Measurements from ENCODE around the gene PARD6A.

Gene PARD6A

GRCh38 chr16:67649494-67649931 lies 11.2 kb upstream of the PARD6A start:
- TF ChIP-seq ZNF8 (CRISPR knock-in tag; IDR thresholded peaks at IDR 0.05): no peak
- TF ChIP-seq TOX (CRISPR knock-in tag; IDR thresholded peaks at IDR 0.05; ENCODE audit: borderline replicate concordance): no peak
- TF ChIP-seq TSHZ2 (CRISPR knock-in tag; IDR thresholded peaks at IDR 0.05): no peak
- TF ChIP-seq RARB (CRISPR knock-in tag; IDR thresholded peaks at IDR 0.05): no peak
- TF ChIP-seq ZNF70 (CRISPR knock-in tag; IDR thresholded peaks at IDR 0.05): no peak
- no peak for TF ChIP-seq BACH2 (CRISPR knock-in tag; IDR thresholded peaks at IDR 0.05; ENCODE audit: borderline replicate concordance)
- no peak for TF ChIP-seq ARNTL (CRISPR knock-in tag; IDR thresholded peaks at IDR 0.05; ENCODE audit: borderline replicate concordance, low read depth)
- no peak for TF ChIP-seq CREB5 (CRISPR knock-in tag; IDR thresholded peaks at IDR 0.05; ENCODE audit: low read depth)
- TF ChIP-seq CSRNP3 (CRISPR knock-in tag; IDR thresholded peaks at IDR 0.05): no peak
- no peak for TF ChIP-seq PPARA (CRISPR knock-in tag; IDR thresholded peaks at IDR 0.05; ENCODE audit: borderline replicate concordance)
- TF ChIP-seq TCF4 (CRISPR knock-in tag; IDR thresholded peaks at IDR 0.05; ENCODE audit: borderline replicate concordance): no peak
- no peak for TF ChIP-seq PATZ1 (CRISPR knock-in tag; IDR thresholded peaks at IDR 0.05; ENCODE audit: borderline replicate concordance)
- TF ChIP-seq OSR1 (CRISPR knock-in tag; IDR thresholded peaks at IDR 0.05): no peak
- no peak for TF ChIP-seq ESRRG (CRISPR knock-in tag; IDR thresholded peaks at IDR 0.05)
- TF ChIP-seq ZC3H10 (CRISPR knock-in tag; IDR thresholded peaks at IDR 0.05): no peak
- no peak for TF ChIP-seq POU6F1 (CRISPR knock-in tag; IDR thresholded peaks at IDR 0.05; ENCODE audit: borderline replicate concordance, low read depth)
- no peak for TF ChIP-seq GLIS3 (CRISPR knock-in tag; IDR thresholded peaks at IDR 0.05)
- ATAC-seq: no peak

GRCh38 chr16:67650023-67650422 lies 10.7 kb upstream of the PARD6A start:
- no peak for ATAC-seq
- TF ChIP-seq ZNF565 (CRISPR knock-in tag; conservative IDR thresholded peaks at IDR 0.05; ENCODE audit: low read depth) (no peak), TOX (CRISPR knock-in tag; IDR thresholded peaks at IDR 0.05; ENCODE audit: borderline replicate concordance) (no peak), GLIS3 (CRISPR knock-in tag; IDR thresholded peaks at IDR 0.05) (no peak), TCF4 (CRISPR knock-in tag; IDR thresholded peaks at IDR 0.05; ENCODE audit: borderline replicate concordance) (no peak), ZNF70 (CRISPR knock-in tag; IDR thresholded peaks at IDR 0.05) (no peak), SNAI2 (CRISPR knock-in tag; IDR thresholded peaks at IDR 0.05) (no peak), PATZ1 (CRISPR knock-in tag; IDR thresholded peaks at IDR 0.05; ENCODE audit: borderline replicate concordance) (no peak), TSHZ2 (CRISPR knock-in tag; IDR thresholded peaks at IDR 0.05) (no peak), POU6F1 (CRISPR knock-in tag; IDR thresholded peaks at IDR 0.05; ENCODE audit: borderline replicate concordance, low read depth) (no peak), ISL1 (CRISPR knock-in tag; IDR thresholded peaks at IDR 0.05) (no peak), ESRRG (CRISPR knock-in tag; IDR thresholded peaks at IDR 0.05) (no peak), ZFP30 (CRISPR knock-in tag; IDR thresholded peaks at IDR 0.05) (no peak), ARNTL (CRISPR knock-in tag; IDR thresholded peaks at IDR 0.05; ENCODE audit: borderline replicate concordance, low read depth) (no peak), ZC3H10 (CRISPR knock-in tag; IDR thresholded peaks at IDR 0.05) (no peak), OSR1 (CRISPR knock-in tag; IDR thresholded peaks at IDR 0.05) (no peak), CSDC2 (CRISPR knock-in tag; IDR thresholded peaks at IDR 0.05) (no peak)

All from SK-N-SH treated with all-trans-retinoic acid at 6 μM for 48 hours (cell line).